NCI-H2107 treated with DMSO at 0.1 percent for 48 hours (cell line): ENCODE measurements around the gene POFUT2.

Source experiments
- DNase-seq: peaks from one replicate; lab custom pipeline; 2025; ENCODE audit not compliant: unreplicated experiment; lab: John Stamatoyannopoulos, UW

POFUT2 gene

DNA sequence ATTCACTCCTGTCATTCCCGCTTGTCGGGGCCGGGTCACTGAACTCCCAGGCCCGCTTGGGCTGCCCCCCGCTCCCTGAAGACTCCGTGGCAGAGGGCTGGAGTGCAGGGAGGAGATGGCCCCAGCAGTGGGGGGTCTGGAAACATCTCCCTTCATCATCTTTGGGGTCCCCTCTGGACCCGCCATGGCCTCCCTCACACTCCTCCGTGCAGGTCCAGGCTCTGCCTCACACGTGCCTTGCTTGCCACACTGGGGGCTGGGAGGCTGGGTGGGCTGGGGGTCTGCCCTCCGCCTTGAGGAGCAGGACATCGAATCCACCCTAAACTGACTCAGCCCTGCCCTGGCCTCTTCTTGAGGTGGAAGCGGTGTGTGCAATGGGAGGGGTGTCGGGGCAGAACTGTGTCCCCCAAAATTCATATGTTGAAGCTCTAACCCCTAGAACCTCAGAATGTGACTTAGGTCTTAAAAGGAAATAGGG lies 35.2 kb downstream of the POFUT2 start:
- DNase-seq, result no peak

DNA sequence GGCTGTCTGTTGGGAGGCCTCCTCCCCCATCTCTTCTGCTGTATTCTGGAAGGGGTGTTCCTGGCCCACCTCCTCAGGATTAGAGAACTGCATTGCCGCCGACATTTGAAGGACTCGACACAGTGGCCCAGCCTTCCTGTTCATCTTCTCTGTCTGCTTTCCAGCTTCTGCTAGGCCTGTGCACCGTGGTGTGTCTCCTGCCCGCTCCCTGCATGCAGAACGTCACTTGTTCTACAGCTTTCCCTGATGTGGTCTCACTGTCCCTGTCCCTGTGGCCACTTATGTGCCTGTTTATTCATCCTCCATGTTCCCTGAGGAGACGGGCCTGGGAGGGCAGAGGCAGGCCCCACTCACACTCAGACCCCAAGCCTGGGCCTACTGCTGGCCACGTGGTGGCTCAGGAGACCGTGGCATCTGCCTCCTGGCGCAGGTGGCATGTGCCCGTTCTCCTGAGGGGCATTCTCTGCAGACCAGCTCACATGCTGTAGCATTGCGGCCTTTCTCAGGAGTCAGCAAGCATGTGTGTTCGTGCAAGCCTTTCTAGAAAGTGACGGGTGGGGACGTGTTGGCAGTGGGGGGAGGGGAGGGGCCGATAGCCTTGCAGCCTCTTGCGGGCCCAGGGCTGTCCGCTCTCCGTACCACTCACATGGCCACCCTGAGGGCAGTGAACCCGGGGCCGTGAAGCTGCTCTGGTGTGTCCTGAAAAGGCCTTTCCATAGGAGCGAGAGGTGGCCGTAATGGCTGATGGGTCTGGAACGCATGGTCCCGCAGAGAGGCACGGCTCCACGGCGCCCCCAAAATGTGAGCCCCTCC lies 35.9 kb downstream of the POFUT2 start:
- no peak for DNase-seq

DNA sequence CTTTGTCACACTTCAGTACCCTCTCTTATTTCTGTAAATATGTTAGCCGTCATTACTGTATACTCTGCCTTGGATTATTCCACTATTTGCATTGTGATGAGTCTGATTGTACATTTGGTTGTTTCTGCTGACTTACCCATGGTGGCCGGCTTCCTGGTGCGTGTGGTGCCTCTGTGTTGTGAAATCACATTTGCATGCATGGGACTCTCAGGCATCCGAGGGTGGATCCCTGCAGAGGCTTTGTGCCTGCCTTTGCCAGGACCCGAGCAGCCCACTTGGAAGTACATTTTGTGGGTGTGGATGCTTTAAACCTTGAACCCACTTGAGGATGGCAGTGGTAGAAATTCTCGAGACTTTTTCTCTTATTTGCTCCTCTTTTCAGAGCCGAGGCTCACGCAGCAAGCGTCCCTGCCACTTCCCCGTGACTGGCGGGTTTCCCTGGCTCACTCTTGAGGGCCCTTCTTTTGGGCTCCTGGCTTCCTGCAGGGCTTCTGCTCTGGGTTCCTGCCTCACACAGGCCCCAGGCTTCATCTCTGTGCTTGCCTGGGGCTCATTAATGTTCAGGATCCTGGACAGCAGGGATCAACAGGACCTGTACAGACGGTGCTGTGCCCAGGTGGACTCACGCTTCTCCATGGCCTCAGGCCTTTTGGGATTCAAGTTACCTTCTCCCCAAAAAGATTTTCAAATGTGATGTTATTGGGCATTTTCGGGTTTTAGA lies 36.6 kb downstream of the POFUT2 start:
- DNase-seq, result no peak

DNA sequence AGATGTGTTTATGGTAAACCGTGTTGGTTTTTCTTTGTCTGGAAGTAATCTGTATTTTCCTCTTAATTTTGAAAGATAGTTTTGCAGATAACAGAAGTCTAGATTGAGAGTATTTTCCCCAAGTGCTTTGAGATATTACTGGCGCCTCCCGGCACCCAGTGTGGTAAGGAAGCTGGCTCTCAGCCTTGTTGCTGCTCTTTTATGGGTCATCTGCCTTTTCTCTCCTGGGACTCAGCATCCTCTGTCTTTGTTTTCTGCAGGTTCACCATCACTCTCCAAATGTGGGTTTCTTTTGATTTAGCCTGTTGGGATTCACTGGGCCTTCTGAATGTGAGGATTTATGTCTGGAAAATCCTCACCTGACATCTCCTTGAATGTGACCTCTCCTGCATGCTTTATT lies 37.4 kb downstream of the POFUT2 start:
- DNase-seq, result no peak

DNA sequence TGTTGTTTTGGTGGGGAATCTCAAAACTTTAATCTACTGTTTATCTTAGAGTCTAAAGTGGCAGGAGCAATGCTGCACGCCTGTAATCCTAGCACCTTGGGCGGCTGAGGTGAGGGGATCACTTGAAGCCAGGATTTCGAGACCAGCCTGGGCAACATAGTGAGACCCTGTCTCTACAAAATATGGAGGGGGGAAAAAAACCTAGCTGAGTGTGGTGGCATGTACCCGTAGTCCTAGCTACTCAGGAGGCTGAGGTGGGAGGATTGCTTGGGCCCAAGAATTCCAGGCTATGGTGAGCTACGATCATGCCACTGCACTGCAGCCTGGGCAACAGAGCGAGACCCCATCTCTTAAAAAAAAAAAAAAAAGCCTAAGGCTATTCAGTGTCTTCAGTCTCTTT lies 38.1 kb downstream of the POFUT2 start:
- no peak for DNase-seq

DNA sequence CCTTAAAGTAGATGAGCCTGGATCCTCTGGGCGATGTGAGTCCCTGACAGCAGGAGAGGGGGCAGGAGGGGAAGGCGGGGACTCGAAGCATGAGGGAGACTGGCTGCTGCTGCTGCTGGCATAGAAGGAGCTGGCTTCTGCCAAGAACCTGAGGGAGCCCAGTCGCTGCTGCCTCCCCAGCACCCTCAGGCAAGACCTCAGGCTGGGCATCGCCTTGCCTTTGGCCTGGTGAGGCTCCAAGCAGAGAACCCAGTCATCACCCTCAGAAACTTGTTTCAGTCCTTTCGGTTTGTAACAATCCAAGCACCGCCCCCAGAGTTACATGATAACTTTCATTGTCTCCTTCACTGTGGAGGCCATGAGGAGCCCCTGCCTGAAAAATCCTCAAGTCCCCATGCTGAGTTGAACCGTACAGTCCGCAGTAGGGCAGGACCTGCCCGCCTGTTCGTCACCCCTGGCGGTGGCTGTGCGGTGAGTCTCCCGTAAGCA lies 38.8 kb downstream of the POFUT2 start:
- DNase-seq, result peak; percentile 46

DNA sequence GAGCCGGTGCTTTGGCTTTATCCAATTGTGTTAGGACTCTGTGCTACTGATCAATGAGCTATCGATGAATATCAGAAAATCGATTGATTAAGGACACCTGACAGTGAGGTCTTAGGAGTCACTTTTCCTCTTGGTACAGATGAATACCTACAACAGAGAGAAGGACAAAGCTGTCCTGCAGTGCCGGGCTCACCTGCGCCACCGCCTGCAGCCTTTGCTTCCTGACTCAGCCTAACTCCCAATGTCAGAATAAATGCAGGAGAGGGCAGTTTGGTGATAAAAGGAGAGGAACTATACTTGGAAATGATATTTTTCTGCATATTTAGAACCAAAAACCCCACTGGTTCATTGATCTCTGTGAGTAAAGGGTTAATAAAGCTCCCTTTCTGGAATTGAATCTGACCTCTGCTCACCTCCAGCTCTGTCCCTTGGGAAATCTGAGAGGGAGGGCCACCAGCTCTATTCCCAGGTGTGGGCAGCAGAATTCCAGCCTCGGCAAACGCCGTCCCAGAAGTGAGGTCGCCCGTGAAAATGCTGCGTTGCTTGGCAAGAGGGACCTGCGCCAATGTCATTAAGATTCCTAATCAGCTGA lies 39.3 kb downstream of the POFUT2 start:
- peak; percentile 46 for DNase-seq

DNA sequence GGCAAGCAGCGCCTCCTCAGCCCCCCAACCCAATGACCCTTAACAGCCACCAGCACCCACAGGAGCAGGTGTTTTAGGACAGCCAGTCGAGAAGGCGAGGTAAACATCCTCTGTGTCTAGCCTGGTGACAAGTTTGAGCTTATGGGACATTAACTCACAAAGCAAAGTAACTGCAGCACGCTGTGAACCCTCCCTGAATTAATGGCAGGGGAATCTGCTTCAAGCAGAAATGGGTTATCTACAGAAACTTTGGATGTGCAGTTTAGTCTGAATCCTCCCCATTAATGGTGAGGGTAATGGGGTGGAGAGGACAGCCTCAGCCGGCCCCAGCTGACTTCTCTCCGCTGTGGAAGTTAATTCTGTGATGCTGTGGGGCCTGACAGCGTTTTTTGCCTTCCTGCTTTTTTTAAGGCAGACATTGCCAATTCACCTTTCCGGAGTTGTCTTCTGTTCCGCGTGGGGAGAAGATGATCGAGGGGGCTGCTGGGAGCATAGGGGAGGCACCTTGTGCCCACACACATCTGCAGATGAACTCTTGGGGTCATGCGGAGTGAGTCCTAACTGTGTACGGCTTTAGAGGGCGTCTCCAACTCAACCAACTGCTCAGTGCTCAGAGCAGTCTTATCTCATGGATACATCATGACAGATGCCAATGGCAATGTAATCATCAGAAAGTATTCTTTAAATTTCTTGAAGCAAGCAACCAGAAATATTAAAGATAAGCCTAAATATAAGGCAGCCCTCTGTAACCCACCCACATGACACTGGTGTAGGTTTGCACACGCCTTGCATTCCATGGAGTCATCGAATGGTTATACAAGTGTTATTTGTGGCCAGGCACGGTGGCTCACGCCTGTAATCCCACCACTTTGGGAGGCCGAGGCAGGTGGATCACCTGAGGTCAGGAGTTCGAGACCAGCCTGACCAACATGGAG lies 41.0 kb downstream of the POFUT2 start:
- DNase-seq, result no peak

DNA sequence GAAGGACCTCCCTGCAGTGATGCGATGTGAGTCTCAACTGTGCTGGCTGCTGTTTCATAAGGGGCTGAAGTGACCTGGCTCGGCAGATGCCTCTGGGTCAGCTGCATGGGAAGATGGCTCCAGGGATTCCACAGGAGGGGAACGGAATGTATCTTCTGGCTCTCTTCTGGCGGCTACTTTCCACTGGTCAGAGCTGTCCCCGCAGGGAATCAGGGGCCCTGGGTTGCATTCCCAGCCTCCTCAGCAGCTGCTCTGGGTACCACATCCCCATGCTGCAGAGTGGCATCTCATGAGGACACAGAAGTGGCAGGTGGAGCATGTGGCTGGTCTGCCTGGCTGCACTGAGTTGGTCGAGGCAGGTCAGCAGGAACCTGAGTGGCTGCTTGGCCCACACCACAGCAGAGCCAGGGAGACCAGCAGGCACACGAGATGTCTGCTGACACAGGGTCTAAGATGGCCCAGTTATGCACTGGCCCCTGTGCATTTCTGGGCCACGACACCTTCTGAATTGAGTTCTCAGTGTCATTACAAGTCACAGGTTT lies 42.8 kb downstream of the POFUT2 start:
- DNase-seq, result no peak

DNA sequence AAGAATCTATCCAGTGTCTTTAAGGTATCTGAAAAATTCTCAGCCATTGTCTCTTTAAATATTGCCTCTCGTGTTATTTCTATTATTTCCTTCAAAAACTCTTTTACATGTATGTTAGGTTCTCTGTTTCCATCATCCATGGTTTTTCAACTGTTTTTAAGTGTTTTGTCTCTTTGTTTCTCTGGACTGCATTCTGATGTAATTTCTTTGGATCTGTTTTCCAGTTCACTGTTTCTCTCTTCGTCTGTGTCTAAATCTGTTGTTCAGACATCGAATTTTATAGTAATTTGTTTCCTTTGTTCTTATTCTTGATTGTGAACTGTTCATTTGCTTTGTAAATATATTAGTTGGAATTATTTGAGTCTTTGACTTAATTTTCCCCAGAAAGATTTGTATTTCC lies 44.1 kb downstream of the POFUT2 start:
- DNase-seq, result no peak

DNA sequence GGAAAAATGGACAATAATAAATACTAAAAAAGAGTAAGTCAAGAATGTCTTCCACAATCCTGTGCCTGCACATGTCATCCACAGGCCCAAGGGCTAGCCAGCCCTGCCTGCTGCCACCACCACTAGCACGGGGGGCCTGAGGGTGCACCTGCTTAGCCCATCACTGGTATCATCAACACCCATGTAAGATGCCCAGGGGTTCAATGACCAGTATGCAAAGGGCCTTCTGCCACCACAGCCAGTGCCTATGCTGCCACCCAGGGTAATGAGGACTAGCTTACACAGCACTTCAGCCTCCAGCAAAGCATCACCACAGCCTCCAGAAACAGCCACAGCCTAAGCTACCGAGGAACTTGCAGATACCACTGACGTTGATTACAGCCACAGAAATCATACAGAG lies 46.3 kb downstream of the POFUT2 start:
- no peak for DNase-seq

DNA sequence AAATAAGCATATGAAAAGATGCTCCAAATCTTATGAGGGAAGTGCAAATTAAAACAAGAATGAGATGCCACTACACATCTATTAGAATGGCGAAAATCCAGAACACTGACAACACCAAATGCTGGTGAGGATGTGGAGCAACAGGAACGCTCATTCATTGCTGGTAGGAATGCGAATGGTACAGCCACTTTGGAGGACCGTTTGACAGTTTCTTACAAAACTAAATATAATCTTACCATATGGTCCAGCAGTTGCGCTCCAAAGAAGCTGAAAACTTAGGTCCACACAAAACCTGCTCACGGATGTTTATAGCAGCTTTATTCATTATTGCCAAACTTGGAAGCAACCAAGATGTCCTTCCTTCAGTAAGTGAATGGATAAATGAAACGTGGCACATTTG lies 50.3 kb downstream of the POFUT2 start:
- no peak for DNase-seq

DNA sequence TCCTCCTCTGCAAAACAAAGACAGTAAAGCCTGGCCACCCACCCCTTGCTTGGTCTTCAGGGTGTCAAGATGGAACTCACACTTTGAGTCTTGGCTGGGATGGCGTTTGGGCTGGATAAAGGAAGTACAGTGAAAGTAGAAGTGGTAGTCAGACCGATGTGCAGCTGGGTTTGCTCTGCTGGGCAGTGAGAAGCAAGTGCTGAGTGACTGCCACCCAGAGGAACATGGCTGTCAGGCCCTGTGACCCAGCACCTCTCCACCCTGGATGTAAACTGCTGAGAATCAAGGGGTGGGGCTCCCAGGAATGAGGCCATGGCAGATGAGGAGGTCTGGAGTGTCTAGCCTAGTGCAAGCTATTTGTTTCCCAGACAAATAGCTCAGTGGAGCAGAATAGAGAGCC lies 51.2 kb downstream of the POFUT2 start:
- DNase-seq, result no peak

DNA sequence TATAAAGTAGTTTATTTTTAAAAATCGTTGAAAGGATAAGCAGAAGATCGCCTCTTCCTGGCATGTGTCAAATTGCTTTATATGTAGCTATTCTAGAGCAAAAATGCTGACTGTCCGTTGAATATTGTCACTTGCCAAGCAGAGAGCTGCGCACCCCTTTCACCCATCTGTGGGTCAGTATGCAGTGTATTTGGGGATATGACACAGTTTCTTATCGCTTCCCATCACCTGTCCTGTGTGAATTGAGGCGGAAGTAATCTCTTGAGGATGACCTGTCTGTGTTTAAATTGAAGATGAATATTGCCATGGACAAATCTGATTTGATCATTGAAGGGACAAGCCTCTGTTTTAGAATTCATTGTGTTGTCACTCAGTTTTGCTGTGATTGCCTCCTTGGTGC lies 52.2 kb downstream of the POFUT2 start:
- no peak for DNase-seq

DNA sequence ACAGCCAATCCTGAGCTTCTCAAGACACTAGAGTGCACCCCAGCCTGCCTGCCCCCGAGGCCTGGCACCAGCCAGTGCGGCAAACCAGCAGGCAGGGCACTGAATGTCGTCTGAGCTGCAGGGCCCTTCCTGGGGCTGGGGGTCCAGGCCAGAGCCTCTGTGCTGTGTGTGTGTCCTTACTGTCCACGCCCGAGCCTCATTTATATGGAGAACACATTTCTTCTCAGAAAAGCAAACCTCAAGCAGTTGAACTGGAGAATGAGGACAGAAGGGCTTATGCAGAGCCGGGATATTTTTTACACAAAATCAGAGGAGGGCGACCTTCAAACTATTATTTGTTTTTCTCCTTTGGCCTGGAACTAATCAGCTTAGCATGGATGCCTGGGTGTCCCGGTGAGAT lies 52.7 kb downstream of the POFUT2 start:
- DNase-seq, result no peak

DNA sequence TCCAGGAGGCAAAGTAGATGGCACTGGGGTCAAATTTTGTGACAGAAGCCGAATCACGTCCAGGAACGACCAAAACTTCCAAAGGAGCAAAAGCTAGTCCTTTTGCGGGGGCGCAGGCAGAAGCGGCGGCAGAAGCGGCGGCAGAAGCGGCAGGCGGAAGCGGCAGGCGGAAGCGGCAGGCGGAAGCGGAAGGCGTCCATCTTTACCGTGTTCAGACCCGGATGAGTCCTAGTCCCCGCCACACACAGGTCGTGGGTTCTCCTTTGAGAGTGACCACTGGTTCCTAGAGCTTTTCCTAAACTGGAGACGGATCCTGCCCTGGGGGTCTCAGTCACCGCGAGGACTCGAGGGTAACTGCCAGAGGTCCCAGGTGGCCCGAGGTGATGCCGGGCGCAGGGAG lies 53.6 kb downstream of the POFUT2 start:
- no peak for DNase-seq

DNA sequence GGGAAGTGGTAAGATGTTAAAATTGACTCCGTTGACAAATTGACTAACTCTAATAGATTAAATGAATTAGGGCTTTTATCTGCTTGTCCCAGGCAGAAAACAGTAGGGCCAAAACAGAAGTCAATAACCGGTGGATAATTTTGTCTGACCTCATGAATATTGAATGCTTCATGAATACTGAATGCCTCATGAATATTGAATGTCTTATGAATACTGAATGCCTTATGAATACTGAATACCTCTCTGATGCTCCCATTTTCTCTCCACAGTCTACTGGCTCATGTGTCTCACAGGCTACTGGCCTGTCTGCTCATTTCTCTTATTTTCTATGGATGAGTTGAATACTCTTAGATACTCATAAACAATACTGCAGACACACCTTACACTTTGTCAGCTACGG lies 56.0 kb downstream of the POFUT2 start:
- no peak for DNase-seq

DNA sequence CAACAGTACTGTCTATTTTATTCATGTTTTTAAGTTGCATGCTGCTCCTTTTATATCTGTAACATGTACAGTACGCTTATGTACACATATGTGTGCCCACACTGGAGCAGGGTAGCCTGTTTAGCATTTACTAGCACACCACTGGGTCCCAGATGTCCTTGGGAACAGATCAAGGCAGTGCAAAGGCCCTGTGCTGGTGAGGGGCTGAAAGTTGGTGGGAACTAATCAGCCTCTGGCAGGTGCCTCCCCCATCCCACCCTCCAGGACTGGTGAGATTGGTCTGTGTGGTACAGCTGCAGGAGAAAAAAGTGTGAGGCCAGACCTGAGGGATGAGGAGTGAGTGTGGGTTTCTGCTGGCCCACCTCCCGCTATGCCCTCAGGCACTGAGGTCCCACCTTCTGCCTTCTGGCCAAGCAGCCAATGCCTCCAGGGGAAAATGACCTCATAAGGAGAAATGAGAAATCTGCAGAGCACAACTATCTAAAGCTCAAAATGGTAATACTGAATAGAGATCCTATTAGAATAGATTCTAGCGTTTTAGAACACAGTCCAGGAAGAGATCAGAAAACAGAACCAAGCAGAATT lies 58.9 kb downstream of the POFUT2 start:
- no peak for DNase-seq

DNA sequence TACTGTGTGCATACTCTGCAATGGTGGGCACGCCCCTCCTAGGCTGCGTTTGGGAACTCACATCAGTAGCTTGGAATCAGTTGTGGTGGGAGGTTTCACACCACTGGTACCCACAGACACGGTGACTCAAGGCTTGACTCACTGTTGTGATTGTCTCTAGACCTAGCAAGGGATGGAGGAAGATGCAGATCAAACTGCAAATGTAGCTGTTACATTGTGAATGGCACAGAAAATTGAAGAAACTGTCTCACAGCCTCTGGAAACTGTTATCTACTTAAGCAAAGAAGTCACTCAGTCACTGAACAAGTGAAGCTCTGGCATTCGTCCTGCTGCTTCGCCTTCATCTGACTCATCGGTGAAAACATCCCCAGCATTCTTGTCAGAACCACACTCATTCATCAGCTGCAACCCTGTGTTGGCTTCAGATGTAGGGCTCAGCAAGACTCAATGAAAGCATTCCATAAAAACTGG lies 59.5 kb downstream of the POFUT2 start:
- no peak for DNase-seq

DNA sequence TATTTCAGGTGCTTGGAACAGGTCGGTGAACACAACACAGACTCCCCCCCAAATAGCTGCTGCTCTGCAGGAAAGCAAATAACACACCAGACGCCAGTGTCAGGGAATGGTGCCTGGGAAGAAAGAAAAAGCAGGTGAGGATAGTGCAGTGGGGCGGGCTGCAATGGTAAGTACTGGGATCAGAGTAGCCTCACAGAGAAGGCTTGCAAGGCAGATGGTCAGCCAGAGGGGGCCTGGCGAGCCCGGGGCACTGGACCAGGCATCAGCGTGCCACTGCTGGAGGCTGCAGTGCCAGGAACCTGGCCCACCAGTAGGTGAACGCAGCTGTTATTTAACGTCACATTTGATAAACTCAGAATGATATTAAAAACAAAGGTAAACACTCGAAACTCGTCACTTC lies 60.0 kb downstream of the POFUT2 start:
- no peak for DNase-seq
